ENCODE measurements around the gene KLHL30.
"Not testable (repeated sequence)": the region's sequence is repeated elsewhere in the genome, so short reads cannot be mapped to it uniquely, and the experiment has no call there.

KLHL30 gene

GRCh38 chr2:238103465-238104225 lies 34.8 kb upstream of the KLHL30 start:
- DNase-seq, result no peak

DNA sequence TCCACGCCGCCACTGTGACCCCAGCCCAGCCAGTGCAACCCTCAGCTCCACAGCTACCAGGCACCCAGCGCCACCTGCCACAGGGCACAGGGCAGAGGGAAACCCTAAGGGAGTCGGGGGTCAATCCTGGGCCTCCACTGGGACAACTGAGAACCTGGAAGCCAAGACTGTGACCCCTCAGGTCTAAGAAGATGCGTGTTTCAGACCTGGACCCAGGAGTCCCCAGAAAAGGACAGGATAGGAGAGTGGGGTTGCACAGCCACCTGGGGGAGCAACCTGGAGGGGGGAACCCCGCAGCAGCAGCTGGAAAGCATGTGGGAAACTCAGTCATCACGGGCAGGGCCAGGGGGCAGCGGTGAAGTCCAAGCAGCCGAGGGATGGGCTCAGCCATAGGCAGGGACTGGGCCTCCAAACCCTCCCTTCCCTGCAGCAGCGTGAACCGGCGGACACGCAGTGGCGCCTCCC lies 34.2 kb upstream of the KLHL30 start:
- DNase-seq, result no peak

DNA sequence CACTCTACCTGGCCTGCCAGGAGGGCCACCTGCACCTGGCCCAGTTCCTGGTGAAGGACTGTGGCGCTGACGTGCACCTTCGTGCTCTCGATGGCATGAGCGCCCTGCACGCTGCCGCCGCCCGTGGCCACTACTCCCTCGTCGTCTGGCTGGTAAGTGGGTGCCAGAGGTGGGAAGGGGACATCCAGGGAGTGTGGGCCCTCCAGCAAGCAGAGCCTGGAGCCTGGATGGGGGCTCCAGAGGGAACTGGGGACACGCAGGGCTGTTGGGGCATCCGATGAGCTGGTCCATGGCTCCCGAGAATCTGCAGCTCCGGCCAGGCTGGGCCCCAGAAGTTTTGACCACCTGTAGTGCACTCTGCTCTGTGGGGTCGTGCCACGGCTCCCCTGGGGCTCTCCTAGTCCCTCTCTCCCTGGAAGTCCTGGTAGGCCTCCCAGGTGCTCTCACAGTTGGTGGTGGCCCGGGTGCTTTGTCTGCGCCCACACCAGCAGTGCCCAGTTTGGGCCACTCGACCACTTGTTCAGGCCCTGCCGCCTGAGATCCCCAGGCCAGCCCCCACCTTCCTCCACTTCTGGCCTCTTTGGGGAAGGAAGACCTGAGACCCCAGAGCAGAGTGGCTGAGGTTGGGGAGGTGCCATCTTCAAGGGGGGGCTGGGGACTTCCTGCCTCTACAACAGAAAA lies 33.6 kb upstream of the KLHL30 start:
- no peak for DNase-seq

- no peak for DNase-seq
Measured at GRCh38 chr2:238105506-238106338, 32.7 kb upstream of the KLHL30 start.

- DNase-seq, result no peak
Measured at GRCh38 chr2:238106339-238106697, 32.1 kb upstream of the KLHL30 start.

DNA sequence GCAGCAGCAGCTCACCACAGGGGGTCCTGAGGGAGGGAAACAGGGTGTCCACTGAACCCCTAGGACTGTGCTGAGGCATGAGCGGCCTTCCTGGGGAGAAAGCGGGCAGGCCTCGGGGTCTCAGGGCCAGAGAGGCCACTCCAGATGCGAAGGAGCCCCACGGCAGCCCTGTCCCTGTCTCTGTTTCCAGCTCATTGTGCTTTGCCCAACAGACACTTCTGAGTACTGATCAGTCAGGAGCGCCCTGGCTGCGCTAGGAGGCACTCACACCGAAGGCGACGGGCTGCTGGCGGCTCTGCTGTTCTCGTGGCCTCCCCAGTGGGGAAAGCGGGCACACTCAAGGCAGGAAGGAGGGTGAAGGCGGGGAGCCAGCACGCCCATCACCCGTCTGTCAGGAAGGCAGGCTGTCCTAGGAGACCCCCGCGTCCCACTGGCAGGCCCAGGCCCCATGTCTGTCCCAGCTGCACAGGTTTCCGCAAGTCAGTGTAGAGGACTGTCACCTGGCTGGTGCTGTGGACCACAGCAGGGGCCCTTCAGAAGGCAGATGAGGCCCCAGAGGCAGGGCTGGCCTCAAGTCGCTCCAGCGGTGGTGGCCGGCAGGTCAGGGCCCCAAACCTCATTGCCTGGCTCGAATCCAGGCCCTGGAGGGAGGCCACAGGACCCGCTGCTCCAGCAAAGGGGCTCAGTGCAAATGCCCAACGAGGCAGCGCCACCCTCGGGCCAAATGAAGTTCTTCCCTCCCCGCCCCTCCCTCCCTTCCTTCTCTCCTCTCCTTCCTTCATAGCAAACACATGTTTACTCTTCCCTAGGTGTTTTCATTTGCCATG lies 31.6 kb upstream of the KLHL30 start:
- DNase-seq, result no peak

DNA sequence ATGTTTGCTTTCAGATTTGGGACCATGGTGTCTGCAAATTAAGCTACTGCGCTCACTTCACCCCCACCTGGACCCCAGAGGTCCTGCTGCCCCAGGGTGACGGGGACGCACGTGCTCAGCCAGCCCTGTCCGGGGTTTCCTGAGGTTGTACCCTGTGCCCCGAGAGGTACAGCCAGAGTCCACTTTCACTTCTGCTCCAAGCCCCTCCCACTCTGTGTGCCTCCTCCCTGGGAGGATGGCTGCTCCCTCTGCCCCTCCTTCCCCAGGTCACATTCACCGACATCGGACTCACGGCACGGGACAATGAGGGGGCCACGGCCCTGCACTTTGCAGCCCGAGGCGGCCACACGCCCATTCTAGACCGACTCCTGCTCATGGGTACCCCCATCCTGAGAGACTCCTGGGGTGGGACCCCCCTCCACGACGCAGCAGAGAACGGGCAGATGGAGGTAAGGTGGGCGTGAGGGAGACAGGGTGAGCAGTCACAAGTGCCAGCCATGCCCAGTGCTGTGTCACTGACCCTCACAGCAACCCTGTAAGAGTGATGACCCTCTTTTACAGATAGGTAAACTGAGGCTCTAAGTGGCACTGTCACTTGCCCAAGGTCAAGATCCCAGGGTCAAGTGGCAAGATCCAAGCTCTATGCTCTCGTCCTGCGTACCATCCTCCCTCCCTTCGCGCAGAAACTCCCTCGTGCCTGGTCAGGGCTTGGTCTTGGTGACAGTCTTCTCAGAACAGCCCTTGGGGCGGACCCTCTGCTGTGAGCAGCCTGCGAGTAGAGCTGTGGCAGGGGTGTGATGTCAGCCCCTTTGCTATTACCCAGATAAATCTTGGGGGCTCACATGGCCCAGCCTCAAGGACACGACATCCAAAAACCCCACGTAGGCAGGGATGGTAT lies 30.7 kb upstream of the KLHL30 start:
- no peak for DNase-seq

- no peak for DNase-seq
Measured at GRCh38 chr2:238108423-238109183, 29.9 kb upstream of the KLHL30 start.

GRCh38 chr2:238113611-238114010 lies 24.9 kb upstream of the KLHL30 start:
- DNase-seq, result no peak

DNA sequence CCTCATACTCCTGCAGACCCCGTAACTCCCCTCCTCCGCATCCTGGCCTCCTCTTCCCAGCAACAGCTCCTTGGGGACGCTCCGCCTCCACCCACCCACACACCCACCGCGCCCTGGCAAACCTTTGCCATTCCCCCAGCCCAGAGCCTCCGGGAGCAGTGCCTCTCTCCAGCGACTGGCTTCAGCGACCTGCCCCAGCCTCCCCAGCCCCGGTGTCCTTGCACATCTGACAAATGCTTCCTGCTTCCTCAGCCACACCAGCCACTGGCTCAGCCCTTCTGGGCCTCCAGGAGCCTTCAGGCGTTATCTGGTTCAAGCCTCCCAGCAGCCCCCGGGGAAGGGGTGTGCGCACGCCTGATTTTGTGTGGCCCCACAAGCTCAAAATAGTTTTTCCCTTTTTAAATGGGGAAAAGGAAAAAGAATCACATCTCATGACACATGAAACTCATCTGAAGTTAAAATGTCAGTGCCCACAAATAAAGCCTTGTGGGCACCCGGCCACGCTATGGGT lies 24.1 kb upstream of the KLHL30 start:
- no peak for DNase-seq

DNA sequence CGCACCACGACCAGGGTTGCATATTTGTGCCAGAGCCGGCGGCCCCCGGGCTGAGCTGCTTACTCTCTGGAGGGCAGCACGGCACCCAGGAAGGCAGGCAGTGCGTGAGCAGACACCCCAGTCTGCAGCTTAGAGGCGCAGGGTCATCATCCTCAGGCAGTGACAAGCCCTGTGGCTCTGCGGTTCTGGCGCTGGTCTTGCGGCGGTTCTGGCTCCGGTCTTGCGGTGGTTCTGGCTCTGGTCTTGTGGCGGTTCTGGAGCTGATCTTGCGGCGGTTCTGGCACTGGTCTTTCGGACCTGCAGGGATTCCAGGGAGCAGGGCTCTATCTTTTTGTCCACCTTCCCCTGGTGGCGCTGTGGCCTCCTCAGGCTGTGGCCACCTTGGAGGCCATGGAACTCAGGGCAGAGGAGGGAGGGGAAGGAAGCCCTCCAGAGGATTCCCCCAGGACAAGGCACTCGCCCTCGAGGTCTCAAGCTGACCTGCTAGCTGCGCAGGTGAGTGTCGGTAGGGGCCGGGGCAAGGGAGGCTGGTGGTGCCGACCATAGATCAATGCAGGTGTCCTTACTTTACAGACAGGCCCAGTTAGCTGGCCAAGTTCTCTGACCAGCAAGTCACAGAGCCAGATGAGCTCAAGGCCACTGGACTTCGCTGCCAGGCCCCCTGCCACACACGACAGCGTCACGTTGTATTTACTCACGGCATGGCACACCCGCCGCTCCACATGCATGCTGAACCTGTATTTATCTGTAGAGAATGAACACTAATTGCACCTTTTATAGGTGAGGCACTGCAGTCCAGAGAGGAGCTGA lies 23.4 kb upstream of the KLHL30 start:
- DNase-seq, result no peak

DNA sequence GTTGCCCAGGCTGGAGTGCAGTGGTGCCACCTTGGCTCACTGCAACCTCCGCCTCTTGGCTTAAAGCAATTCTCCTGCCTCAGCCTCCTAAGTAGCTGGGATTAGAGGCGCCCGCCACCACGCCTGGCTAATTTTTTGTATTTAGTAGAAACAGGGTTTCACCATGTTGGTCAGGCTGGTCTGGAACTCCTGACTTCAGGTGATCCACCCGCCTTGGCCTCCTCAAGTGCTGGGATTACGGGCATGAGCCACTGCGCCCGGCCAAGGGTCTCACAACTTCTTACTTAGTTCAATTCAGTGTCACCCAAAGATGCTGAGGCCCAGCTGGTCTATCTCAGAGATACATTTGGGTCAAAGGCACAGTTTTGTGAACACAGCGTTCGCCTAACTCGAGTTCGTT lies 22.8 kb upstream of the KLHL30 start:
- not testable (repeated sequence) for DNase-seq

GRCh38 chr2:238116298-238117198 lies 21.9 kb upstream of the KLHL30 start:
- no peak for DNase-seq

DNA sequence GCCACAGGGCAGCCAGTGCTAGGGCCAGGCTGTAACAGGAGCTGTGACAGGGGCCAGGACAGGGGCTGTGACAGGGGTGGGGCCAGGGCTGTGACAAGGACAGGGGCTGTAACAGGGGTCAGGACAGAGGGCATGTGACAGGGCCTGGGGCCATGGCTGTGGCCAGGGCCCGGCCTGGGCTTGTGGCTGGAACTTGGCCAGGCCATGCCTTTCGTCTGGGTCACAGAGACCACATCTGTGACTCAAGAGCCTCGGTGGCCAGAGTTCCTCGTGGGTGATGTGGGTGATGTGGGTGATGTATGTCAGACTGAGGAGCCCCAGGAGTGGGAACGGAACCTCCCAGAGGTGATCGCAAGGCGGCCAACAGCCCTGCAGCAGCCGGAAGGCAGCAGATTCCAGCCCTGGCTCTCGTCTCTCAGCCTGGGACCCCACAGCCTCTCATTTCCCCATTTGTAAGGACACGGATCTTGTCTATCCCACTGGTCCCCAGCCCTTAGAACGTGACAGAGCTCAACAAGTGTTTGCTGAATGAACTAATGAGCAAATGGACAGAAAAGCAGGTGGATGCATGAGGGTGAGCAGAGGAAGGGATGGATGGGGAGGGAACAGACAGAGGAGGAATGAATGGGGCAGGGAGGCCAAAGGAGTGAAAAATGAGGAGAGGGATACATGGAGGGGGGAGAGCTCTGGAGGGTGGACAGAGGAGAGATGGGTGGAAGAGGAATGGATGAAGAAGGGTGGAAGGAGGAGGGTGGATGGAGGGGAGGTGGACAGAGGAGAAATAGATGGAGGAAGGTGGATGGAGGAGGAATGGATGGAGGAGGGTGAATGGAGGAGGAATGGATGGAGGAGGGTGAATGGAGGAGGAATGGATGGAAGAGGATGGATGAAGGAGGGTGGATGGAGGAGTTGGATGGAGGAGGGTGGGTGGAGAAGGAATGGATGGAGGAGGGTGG lies 21.0 kb upstream of the KLHL30 start:
- DNase-seq, result peak; percentile 20

DNA sequence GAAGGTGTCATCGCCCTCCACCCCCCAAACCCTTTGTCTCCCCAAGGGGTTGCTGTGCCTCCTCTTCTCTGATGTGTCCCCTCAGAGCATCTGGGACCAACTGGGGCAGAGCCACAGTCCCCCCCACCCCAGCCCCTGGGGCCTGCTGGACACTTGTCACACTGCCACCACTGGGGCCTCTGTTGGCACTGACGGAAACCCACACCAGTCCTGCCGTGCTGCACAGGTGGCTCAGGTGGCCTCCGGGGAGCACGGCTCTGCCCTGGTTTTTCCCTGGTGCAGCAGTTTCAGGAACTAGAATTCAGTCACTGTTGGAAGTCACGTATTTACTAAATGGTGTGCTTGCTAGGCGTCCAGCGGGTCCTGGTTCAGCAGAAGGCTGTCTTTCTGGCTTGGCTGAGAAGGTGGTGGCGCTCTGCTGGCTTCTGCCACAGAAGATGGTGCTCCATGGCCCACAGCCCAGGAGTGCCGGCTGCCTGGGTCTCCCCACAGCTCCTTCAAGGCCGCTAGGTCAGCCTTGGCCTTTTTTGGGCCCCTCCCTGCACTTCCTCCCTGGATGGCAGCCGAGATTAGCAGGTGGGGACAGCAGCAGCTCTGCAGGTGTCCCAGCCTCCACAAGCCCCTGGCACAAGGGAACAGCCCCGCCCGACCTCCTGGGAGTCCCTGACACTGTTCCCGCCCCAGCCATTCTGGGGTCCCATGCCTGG lies 18.6 kb upstream of the KLHL30 start:
- no peak for DNase-seq

DNA sequence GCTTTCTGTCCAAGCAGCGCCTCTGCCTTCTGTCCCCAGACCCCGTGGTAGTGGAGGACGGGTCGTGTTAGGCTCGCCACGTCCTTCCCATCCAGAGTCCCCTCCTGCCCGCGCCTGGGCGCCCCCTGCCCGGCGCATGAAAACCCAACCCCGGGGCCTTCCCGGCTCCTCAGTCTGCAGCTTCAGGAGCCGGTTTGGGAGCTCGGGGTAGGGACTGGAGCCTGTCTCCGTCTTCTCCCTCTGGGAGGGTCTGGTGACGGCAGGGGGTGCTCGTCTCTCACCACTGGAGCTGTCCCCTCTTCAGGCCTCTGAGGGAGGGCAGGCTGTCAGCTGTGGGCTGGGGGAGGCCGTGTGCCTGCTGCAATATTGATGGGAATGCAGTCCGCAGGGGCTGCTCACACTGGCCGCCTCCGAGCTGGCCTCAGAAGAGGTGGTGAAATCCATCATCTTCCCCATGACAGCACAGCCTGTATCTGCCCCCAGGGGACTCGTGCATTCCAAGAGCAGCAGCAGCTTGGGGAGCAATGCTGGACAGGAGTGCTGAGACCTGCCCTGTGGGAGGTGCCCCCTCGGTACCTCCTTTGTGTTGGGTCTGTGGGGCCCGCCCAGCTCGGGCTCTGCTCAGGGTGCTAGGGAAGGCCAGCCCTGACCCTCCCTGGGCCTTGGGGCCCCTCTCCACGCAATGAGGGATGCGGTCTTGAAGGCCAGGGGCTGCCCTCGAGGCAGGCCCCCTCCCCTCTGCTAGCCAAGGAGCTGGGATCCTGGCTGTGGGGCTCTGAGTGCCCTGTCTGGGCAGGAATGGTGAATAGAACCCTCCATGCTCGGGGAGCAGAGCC lies 17.8 kb upstream of the KLHL30 start:
- peak; percentile 41 for DNase-seq

All from fibroblast of skin of right biceps (primary cell).